Uterus (tissue), 4 donors: ENCODE results near the gene KAZALD1. TPM values are rescaled to one million over a fixed set of nuclear protein-coding genes. Genes with fewer than 3 reads are reported as not detected.

Experiments used
- DNase-seq, 2 donors: peaks; one replicate each; pipeline ENCODE4 v3.0.0-alpha.2; 2019 to 2020
- H3K27ac ChIP-seq, 2 donors: fragments of 200-600 bp; sonication (generic); 1 replicate in 1 of 2; 2 replicates in 1 of 2; pipeline ENCODE4 v1.5.1; 2016 to 2018
- H3K27me3 ChIP-seq, 2 donors: fragments of 200-600 bp; sonication (generic); one replicate each; pipeline ENCODE4 v1.5.1; 2018 to 2019; ENCODE audit warnings: control low read depth in 1 of 2
- H3K36me3 ChIP-seq, 2 donors: fragments of 200-600 bp; sonication (generic); one replicate each; pipeline ENCODE4 v1.5.1; 2019; ENCODE audit warnings: control low read depth in 1 of 2
- H3K4me1 ChIP-seq, 2 donors: fragments of 200-600 bp; sonication (generic); one replicate each; pipeline ENCODE4 v1.5.1; 2018 to 2019; ENCODE audit warnings: control low read depth in 1 of 2
- H3K4me3 ChIP-seq, 2 donors: fragments of 200-600 bp; sonication (generic); 1 replicate in 1 of 2; 2 replicates in 1 of 2; pipeline ENCODE4 v1.5.1; 2018 to 2019; ENCODE audit warnings: mild to moderate bottlenecking in 1 of 2
- H3K9me3 ChIP-seq, 2 donors: fragments of 200-600 bp; sonication (generic); one replicate each; pipeline ENCODE4 v1.5.1; 2019; ENCODE audit warnings: control low read depth in 1 of 2
- POLR2A ChIP-seq, 2 donors: fragments of 450-650 bp; IDR thresholded peaks; one replicate each; pipeline ENCODE4 v1.6.1; 2016; ENCODE audit warnings: antibody characterized with exemption in 2 of 2, mild to moderate bottlenecking in 1 of 2, moderate library complexity in 1 of 2
- intact Hi-C: fragments of 100-400 bp; cut with DNase I; formaldehyde crosslinking; loops from one replicate; pipeline ENCODE4 v1.15.1; 2023; ENCODE audit warnings: low total_unique reads
- total RNA-seq, 4 donors: library from RNA; depleted of rRNA in 3 of 4; stranded (reverse); fragments of >200 nt in 3 of 4; gene quantifications; one replicate each; pipeline versions ENCODE4 v1.1.0 to v1.2.4, GENCODE V29; 2014 to 2023
- TF ChIP-seq, protein P1 (sequence below), 4 experiments: fragments of 200-600 bp in 2 of 4; fragments of 450-650 bp in 2 of 4; sonication (generic) in 2 of 4; IDR thresholded peaks; one replicate each; pipeline ENCODE4 v1.5.1; 2016 to 2019; ENCODE audit warnings: antibody characterized with exemption in 4 of 4, mild to moderate bottlenecking in 2 of 4, moderate library complexity in 1 of 4
- donor health status: DM: yes; HTN: yes; CAD: no.

Gene KAZALD1
- total RNA-seq, 4 donors from 2014 or later: 0.26 to 34.6 (median 6.3) TPM; not detected in 1

GRCh38 chr10:101063548-101064414, 2.0 kb downstream of the KAZALD1 start:
- no peaks in the 10 kb centered on the region for H3K36me3 ChIP-seq
- H3K4me1 ChIP-seq: peaks cover 0 to 16% of the 10 kb centered on the region in 2 donors
- intact Hi-C loops: no loop called here
- H3K27me3 ChIP-seq: no peaks in the 10 kb centered on the region
- H3K4me3 ChIP-seq: no peak overlapping the region
- no peaks in the 10 kb centered on the region for H3K9me3 ChIP-seq
- TF ChIP-seq, protein P1, sequence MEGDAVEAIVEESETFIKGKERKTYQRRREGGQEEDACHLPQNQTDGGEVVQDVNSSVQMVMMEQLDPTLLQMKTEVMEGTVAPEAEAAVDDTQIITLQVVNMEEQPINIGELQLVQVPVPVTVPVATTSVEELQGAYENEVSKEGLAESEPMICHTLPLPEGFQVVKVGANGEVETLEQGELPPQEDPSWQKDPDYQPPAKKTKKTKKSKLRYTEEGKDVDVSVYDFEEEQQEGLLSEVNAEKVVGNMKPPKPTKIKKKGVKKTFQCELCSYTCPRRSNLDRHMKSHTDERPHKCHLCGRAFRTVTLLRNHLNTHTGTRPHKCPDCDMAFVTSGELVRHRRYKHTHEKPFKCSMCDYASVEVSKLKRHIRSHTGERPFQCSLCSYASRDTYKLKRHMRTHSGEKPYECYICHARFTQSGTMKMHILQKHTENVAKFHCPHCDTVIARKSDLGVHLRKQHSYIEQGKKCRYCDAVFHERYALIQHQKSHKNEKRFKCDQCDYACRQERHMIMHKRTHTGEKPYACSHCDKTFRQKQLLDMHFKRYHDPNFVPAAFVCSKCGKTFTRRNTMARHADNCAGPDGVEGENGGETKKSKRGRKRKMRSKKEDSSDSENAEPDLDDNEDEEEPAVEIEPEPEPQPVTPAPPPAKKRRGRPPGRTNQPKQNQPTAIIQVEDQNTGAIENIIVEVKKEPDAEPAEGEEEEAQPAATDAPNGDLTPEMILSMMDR (IDR thresholded peaks at IDR 0.05): no peak
- TF ChIP-seq POLR2A (IDR thresholded peaks at IDR 0.05): no peak
- DNase-seq: no peak
- no peak overlapping the region for H3K27ac ChIP-seq

DNA sequence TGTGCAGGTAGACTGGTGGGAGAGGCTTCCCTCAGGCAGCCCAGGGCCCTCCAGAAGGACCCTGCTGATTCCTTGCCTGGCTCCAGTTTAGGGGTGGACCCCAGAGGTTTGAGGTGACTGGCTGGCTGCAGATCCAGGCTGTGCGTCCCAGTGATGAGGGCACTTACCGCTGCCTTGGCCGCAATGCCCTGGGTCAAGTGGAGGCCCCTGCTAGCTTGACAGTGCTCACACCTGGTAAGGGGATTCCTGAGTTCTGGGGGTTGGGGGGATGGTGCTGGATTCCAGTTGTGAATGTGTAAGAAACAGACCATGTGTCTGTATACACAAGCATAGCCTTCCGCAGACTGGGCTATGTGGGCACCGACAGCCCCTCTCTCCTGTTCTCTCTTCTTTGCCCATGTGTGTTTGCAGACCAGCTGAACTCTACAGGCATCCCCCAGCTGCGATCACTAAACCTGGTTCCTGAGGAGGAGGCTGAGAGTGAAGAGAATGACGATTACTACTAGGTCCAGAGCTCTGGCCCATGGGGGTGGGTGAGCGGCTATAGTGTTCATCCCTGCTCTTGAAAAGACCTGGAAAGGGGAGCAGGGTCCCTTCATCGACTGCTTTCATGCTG, 2.7 kb downstream of the KAZALD1 start:
- H3K4me1 ChIP-seq: peaks cover 0 to 16% of the 10 kb centered on the region in 2 donors
- no peaks in the 10 kb centered on the region for H3K9me3 ChIP-seq
- no peak overlapping the region for H3K4me3 ChIP-seq
- TF ChIP-seq, protein P1 (IDR thresholded peaks at IDR 0.05): no peak
- TF ChIP-seq POLR2A (IDR thresholded peaks at IDR 0.05): no peak
- no peaks in the 10 kb centered on the region for H3K27me3 ChIP-seq
- H3K27ac ChIP-seq: no peak overlapping the region
- no peak for DNase-seq
- intact Hi-C loops: no loop called here
- no peaks in the 10 kb centered on the region for H3K36me3 ChIP-seq

- Histone ChIP-seq H3K4me3 (no peak overlapping the region), H3K27me3 (no peaks in the 10 kb centered on the region), H3K36me3 (no peaks in the 10 kb centered on the region), H3K27ac (peak overlapping the region; percentile 25 to 44), H3K4me1 (peaks cover 0 to 16% of the 10 kb centered on the region in 2 donors), H3K9me3 (no peaks in the 10 kb centered on the region)
- intact Hi-C loops: no loop called here
- TF ChIP-seq, protein P1 (IDR thresholded peaks at IDR 0.05): no peak
- TF ChIP-seq POLR2A (IDR thresholded peaks at IDR 0.05): no peak
- no peak for DNase-seq
Observed at GRCh38 chr10:101065481-101066145, 3.8 kb downstream of the KAZALD1 start.

- H3K27ac ChIP-seq: peak overlapping the region; percentile 25 to 44
- H3K4me1 ChIP-seq: peaks cover 0 to 16% of the 10 kb centered on the region in 2 donors
- H3K27me3 ChIP-seq: no peaks in the 10 kb centered on the region
- TF ChIP-seq, protein P1 (IDR thresholded peaks at IDR 0.05): peak in 2 of 4 experiments; percentile 30 to 32
- TF ChIP-seq POLR2A (IDR thresholded peaks at IDR 0.05): peak in 1 of 2 donors; percentile 42
- intact Hi-C loops: no loop called here
- H3K4me3 ChIP-seq: peak overlapping the region; percentile 44 to 50
- peak; percentile 51 to 73 for DNase-seq
- no peaks in the 10 kb centered on the region for H3K36me3 ChIP-seq
- no peaks in the 10 kb centered on the region for H3K9me3 ChIP-seq
Observed at GRCh38 chr10:101066146-101066895, 4.5 kb downstream of the KAZALD1 start.
